PC-3 (cell line): Measurements from ENCODE around the gene VRTN.
"Not testable (repeated sequence)": the region's sequence is repeated elsewhere in the genome, so short reads cannot be mapped to it uniquely, and the experiment has no call there.

Source experiments
- EZH2 ChIP-seq: fragments of 300-600 bp; sonication (generic); IDR thresholded peaks from one replicate; pipeline ENCODE4 v1.6.1; 2017; ENCODE audit warnings: antibody characterized with exemption, mild to moderate bottlenecking, low read length; ENCODE audit not compliant: unreplicated experiment
- EZH2phosphoT487 ChIP-seq: fragments of 300-600 bp; sonication (generic); IDR thresholded peaks from 2 replicates; pipeline ENCODE4 v1.6.1; 2018; ENCODE audit warnings: mild to moderate bottlenecking, antibody characterized with exemption, low read length, borderline replicate concordance
- TF ChIP-seq, protein P1 (sequence below): fragments of 300-600 bp; sonication (generic); conservative IDR thresholded peaks from 2 replicates; pipeline ENCODE4 v1.5.1; 2017; ENCODE audit warnings: antibody characterized with exemption, low read depth, mild to moderate bottlenecking, low read length

GRCh38 chr14:74381571-74381970, 33.3 kb downstream of the VRTN start:
- TF ChIP-seq, protein P1, sequence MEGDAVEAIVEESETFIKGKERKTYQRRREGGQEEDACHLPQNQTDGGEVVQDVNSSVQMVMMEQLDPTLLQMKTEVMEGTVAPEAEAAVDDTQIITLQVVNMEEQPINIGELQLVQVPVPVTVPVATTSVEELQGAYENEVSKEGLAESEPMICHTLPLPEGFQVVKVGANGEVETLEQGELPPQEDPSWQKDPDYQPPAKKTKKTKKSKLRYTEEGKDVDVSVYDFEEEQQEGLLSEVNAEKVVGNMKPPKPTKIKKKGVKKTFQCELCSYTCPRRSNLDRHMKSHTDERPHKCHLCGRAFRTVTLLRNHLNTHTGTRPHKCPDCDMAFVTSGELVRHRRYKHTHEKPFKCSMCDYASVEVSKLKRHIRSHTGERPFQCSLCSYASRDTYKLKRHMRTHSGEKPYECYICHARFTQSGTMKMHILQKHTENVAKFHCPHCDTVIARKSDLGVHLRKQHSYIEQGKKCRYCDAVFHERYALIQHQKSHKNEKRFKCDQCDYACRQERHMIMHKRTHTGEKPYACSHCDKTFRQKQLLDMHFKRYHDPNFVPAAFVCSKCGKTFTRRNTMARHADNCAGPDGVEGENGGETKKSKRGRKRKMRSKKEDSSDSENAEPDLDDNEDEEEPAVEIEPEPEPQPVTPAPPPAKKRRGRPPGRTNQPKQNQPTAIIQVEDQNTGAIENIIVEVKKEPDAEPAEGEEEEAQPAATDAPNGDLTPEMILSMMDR = not testable (repeated sequence)
- TF ChIP-seq EZH2phosphoT487, EZH2: not testable (repeated sequence)
